Ishikawa (cell line): Measurements from ENCODE around the gene STPG2.

Experiments
- RAD21 ChIP-seq: IDR thresholded peaks from 2 replicates; pipeline ENCODE4 v1.6.1; 2012; ENCODE audit warnings: low read depth
- ZBTB7A ChIP-seq: IDR thresholded peaks from 2 replicates; pipeline ENCODE4 v1.6.1; 2012; ENCODE audit warnings: low read depth

GRCh38 chr4:97664741-97665140, 478.5 kb downstream of the STPG2 start:
- TF ChIP-seq RAD21 = no peak
- no peak for TF ChIP-seq ZBTB7A
